HG02840 (cell line): ENCODE results near the gene CACTIN.
"Not testable (repeated sequence)": the region's sequence is repeated elsewhere in the genome, so short reads cannot be mapped to it uniquely, and the experiment has no call there.

ENCODE experiments used
- ATAC-seq: cut with Tn5 transposase; IDR thresholded peaks from one replicate; pipeline ENCODE4 v1.9.1; 2021; ENCODE audit warnings: mild to moderate bottlenecking, moderate library complexity, moderate number of reproducible peaks; ENCODE audit not compliant: unreplicated experiment, low FRiP score

The CACTIN gene

GRCh38 chr19:3601021-3601420 is 25.6 kb downstream of the CACTIN start:
- ATAC-seq = no peak

GRCh38 chr19:3599776-3600187 is 26.8 kb downstream of the CACTIN start:
- no peak for ATAC-seq

DNA sequence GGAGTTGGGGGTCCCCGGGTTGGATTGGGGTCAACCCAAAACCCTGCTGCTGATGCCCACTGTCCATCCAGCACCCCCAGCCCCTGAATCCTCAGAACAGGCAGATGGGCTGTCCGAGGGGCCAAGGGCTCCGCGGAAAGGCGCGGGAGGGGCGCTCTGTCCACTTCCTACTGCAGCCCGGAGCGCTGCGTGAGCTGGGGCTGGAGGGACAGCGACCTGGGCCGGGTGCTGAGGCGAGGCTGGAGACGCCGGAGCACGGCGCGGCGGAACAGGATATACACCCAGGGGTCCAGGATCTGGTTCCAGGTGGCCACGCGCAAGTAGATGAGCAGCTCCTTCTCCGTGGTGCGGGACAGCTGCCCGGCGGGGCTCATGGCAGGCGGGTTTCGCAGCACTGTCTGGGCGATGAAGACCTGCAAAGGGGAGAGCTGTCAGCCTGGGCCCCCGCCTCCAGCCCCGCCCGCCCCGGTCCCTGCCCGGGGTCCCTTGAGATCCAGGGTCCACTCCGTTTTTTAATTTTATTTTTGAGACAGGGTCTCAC is 31.0 kb downstream of the CACTIN start:
- ATAC-seq = no peak

- ATAC-seq = no peak
Observed at GRCh38 chr19:3593156-3593555, 33.4 kb downstream of the CACTIN start.

DNA sequence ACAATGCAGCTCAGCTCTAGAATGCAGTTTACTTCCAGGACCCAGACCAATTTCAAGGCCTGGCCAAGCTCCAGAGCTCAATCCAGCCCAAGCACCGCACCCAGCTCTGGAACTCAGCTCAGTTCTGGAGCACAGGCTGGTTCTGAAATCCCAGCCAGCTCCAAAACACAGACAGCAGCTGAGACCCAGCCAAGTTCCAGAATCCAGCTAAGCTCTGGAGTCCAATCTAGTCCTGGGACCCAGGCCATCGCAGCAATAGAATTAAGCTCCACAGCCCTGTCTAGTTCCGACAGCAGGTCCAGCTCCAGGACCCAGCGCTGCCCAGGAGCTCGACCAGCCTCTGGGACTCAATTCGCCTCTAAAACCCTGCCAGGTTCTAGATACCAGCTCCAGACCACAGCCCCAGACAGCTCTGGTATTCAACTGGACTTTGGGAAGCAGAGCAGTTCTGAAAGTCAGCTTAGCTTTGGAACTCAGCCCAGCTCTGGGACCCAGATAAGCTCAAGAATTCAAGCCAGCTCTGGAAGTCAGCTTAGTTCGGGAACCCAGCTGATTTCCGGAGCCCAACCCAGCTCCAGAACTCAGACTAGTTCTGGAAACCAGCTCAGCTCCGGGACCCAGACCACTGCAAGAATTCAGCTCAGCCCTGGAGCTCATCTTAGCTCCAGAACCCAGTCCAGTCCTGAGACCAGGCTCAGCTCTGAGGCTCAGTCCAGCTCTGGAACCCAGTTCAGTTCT is 34.5 kb downstream of the CACTIN start:
- no peak for ATAC-seq

GRCh38 chr19:3590991-3591659 is 35.5 kb downstream of the CACTIN start:
- ATAC-seq = no peak

DNA sequence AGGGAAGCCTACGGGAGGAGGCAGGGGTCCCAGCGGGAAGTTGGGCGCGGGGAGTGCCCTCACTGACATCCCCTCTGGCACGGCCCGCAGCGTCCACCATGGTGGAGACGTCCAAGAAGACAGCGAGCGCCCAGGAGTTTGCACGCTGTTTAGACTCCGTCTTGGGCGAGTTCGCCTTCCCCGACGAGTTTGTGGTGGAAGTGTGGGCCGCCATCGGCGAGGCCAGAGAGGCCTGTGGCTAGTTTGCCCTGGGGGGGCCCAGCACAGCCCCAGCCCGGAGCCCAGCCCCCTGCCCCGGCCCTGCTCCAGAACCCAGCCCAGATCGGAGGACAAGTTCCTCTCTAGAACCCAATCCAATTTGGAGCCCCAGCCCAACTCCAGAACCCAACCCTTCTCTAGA is 36.6 kb downstream of the CACTIN start:
- ATAC-seq = no peak

DNA sequence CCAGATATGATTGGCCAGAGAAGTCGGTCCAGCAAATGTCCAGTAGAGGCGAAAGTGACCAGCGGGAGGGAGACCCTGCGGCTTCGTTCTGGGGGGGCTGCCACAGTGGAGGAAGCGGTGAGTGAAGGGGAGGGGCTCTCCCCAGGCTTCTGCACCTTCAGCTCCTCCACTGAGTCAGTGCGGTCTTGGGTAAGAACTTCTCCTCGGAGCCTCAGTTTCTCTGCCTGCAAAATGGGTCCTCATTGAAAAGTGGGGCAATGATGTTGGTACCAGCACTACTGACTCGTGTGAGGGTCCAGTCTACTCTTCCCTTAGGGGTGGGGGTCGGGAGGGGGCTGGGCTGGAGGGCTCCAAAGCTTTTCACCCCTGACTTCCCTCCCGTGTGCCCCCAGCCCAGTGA is 37.2 kb downstream of the CACTIN start:
- ATAC-seq = no peak

GRCh38 chr19:3586707-3587346 is 39.8 kb downstream of the CACTIN start:
- ATAC-seq = no peak

- no peak for ATAC-seq
Observed at GRCh38 chr19:3586127-3586626, 40.4 kb downstream of the CACTIN start.

GRCh38 chr19:3585301-3586126 is 41.1 kb downstream of the CACTIN start, which contains the start of gene GIPC3:
GIPC3 (plus strand) TSS chr19:3585478; CDS start chr19:3585598, 120 bp downstream.
- ATAC-seq = no peak

- not testable (repeated sequence) for ATAC-seq
Observed at GRCh38 chr19:3584036-3584802, 42.4 kb downstream of the CACTIN start.

GRCh38 chr19:3581792-3582191 is 44.8 kb downstream of the CACTIN start:
- ATAC-seq = not testable (repeated sequence)

DNA sequence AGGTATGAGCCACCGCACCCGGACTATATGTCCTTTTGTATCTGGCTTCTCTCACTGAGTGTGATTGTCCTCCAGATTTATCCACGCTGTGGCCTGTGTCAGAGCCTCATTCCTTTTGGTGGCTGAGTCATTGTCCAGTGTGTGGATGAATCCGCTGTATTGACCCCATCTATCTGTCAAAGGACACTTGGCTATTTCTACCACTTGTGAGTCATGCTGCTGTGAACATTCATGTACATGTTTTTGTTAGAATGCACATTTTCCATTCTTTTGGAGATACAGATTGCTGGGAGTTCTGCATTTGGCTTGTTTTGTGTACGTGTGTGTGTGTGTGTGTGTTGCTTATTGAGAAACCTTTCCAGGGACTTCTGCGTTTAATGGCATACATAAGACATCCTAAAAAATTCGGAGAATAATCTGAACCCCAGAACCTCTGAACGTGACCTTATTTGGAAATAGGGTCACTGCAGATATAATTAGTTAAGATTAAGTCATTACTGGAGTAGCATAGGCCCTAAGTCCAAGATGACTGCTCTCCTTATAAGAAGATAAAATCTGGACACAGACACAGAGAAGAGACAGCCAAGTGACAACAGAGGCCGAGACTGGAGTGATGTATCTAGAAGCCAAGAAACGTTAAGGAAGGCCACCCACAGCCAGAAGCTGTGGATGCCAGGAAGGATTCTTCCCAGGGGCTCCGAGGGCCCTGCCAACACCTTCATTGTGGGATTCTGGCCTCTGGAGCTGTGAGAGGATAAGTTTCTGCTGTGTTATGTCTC is 46.2 kb downstream of the CACTIN start:
- ATAC-seq = no peak

DNA sequence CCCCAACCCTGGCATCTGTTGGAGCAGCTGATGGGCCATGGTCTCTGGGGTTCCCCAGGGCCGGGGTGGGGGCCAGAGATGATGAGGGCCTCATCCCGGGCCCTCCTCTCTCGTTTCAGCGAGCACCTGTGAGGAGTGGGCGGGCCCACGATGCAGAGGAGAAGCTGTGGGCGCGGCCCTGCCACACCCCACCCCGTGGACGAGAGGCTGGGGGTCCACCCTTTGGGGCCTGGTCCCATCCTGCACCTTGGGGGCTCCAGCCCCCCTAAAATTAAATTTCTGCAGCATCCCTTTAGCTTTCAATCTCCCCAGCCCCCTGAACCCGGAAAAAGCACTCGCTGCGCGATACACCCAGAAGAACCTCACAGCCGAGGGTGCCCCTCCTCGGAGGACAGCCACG is 48.2 kb downstream of the CACTIN start:
- no peak for ATAC-seq

DNA sequence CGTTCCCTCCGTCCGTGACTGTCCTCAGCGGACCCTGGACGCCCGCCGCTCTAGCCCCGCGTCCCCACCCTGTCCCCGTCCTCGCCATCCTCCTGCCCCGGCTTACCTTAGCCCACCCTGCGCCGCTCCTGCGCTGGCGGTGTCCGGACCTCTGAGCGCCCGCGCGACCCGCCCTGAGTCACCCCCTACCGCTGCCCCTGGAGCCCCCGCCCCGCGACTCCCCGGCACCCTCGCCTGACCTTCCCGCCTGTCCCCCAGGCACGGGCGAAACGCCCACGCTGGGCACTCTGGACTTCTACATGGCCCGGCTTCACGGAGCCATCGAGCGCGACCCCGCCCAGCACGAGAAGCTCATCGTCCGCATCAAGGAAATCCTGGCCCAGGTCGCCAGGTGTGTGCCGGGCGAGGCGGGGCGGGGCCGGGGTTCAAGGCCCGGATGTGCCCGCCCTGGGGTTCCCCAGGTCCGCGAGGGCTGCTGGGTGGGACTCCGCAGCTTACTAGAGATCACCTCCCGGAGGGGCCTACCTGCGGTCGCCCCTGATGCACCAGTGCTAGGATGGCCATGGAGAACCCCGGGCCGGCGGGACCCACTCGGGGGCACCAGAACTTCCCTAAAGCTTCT is 48.8 kb downstream of the CACTIN start:
- no peak for ATAC-seq

DNA sequence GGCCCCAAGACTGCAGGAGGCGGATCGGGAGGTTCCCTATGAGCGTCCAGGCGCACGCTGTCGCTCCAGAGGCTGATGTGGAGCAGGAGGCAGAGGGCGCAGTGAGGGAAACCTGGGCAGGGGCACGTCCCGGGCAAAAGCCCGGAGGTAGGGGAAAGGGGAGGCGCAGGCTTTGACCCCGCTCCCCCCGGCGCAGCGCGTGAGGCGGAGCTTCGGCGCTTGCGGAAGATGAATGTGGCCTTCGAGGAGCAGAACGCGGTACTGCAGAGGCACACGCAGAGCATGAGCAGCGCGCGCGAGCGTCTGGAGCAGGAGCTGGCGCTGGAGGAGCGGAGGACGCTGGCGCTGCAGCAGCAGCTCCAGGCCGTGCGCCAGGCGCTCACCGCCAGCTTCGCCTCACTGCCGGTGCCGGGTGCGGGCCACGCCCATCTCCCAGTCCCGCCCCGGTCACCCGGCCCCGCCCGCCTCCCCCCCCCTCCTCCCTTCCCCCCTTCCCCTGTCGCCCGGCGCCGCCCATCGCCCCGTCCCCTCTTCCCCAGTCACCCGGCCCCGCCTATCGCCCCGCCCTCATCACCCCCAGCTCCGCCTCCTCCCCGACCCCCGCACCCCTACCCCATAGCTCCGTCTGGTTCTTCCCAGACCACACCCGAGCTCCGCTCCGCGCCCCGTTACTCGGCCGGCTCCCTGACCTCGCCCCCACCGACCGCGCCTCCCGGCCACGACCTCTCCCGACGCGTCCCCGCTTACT is 49.7 kb downstream of the CACTIN start:
- ATAC-seq = no peak
